Mesangial cell (primary cell): Measurements from ENCODE around the gene UBN2. TPM values are rescaled to one million over a fixed set of nuclear protein-coding genes. Genes with fewer than 3 reads are reported as not detected.

ENCODE experiments used
- total RNA-seq: library from RNA; depleted of rRNA; stranded (reverse); fragments of >200 nt; gene quantifications from 2 replicates; pipeline ENCODE4 v1.2.3, GENCODE V29; 2015

The UBN2 gene
- total RNA-seq: 1.6 and 3.4 TPM in 2 replicates

GRCh38 chr7:139230774-139231512 lies at the start of gene UBN2:
Gene UBN2 (plus strand): TSS chr7:139231237. CDS start chr7:139231485, 248 bp downstream.

GRCh38 chr7:139341058-139341775 lies 110.2 kb downstream of the UBN2 start, which contains the start of gene FMC1:
Gene FMC1 (plus strand): TSS chr7:139341337. CDS start chr7:139341385, 48 bp downstream.

Other genes with a start within 250 kb of the UBN2 start
- 5.4 and 7.0 TPM in 2 replicates for gene KIAA1549, start 249.8 kb upstream of the UBN2 start, total RNA-seq
- gene ZC3HAV1L, start 195.2 kb upstream of the UBN2 start, total RNA-seq: 18.4 and 22.8 TPM in 2 replicates
- gene ZC3HAV1, start 121.5 kb upstream of the UBN2 start, total RNA-seq: 25.1 and 34.9 TPM in 2 replicates
- 7.3 and 9.9 TPM in 2 replicates for gene FMC1, start 110.1 kb downstream of the UBN2 start, total RNA-seq
- 20.2 and 22.0 TPM in 2 replicates for gene LUC7L2, start 128.7 kb downstream of the UBN2 start, total RNA-seq